IPS-NIHi7 (cell line): ENCODE data around the gene PRDM13.
"Not testable (repeated sequence)": the region's sequence is repeated elsewhere in the genome, so short reads cannot be mapped to it uniquely, and the experiment has no call there.

ENCODE experiments used
- DNase-seq: peaks from one replicate; pipeline ENCODE4 v3.0.0; 2012; ENCODE audit warnings: mixed read lengths; ENCODE audit errors: extremely low spot score

The PRDM13 gene

DNA sequence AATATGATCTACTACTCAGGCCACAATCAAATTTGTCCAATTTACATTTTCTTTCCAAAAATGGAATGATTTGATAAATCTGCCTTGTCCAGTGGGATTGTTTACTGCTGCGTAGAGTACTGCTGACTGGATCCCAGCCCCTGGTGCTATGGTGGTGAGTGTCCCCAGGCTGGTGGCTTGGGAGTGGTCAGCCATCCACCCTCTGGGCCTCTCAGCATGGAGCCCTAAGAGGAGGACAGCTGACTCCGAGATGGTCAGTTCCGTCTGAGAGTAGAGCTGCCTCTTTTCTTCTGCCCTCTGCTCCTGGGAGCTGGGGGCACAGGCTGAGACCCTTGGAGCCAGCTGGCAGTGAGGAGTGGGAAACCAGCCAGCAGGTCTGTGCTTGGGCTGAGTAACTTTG is 22.7 kb downstream of the PRDM13 start:
- DNase-seq = no peak

DNA sequence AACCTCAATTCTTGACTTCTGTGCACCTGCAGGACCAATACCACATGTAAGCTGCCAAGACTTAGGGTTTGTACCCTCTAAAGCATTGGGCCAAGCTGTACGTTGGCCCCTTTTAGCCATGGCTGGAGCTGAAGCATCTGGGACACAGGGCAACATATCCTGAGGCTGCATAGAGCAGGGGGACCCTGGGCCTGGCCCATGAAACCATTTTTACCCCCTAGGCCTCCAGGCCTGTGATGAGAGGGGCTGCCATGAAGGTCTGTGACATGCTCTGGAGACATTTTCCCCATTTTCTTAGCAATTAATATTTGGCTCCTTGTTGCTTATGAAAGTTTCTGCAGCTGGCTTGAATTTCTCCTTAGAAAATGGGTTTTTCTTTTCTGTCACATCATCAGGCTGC is 31.0 kb downstream of the PRDM13 start:
- no peak for DNase-seq

DNA sequence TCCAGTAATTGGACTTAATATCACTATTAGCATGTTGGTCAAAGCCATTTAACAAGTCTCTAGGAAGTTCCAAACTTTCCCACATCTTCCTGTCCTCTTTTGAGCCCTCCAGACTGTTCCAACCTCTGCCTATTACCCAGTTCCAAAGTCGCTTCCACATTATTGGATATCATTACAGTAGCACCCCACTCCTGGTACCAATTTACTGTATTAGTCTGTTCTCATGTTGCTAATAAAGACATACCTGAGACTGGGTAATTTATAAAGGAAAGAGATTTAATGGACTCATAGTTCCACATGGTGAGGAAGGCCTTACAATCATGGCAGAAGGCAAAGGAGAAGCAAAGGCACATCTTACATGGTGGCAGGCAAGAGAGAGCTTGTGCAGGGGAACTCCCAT is 31.7 kb downstream of the PRDM13 start:
- not testable (repeated sequence) for DNase-seq

DNA sequence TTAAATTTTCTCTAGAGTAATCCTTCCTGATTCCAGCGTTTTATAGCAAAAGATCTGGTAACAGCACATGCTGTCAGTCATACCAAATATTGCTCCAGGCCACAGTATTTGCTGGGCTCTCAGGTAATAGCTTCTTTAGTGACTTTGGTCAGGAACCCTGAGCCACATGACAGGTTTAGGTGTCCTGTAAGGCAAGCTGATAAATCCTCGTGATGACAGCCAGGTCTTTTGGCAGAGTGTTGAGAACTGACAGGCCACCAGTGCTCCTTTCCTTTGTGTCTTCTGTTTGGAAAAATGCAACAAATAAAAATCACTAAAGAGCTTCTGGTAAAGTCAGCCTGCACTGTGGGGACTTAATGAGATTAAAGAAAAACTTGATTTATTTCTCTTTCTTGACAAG is 34.6 kb downstream of the PRDM13 start:
- no peak for DNase-seq

DNA sequence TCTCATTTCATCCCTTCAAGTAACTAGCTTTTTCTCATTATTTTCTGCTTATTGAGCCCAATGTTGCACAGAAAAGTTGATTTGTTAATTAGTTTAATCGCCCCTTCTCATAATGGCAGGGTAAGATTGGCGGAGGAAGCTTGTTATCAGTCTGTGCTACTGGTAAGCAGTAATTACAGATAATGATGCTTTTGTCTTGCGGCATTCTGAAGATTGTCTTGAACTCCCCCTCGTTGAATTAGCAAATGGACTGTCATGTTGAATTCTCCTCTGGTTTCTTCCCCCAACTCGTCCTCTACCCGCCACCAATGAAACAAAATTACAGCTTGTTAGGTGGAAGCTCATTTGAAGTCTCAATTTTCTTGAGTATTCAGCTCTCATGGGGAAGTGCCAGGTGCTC is 39.4 kb downstream of the PRDM13 start:
- no peak for DNase-seq

DNA sequence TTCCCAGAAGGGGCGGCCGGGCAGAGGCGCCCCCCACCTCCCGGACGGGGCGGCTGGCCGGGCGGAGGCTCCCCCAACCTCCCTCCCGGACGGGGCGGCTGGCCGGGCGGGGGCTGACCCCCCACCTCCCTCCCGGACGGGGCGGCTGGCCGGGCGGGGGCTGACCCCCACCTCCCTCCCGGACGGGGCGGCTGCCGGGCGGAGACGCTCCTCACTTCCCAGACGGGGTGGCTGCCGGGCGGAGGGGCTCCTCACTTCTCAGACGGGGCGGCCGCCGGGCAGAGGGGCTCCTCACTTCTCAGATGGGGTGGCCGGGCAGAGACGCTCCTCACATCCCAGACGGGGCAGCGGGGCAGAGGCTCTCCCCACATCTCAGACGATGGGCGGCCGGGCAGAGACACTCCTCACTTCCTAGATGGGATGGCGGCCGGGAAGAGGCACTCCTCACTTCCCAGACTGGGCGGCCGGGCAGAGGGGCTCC is 43.5 kb downstream of the PRDM13 start:
- not testable (repeated sequence) for DNase-seq

DNA sequence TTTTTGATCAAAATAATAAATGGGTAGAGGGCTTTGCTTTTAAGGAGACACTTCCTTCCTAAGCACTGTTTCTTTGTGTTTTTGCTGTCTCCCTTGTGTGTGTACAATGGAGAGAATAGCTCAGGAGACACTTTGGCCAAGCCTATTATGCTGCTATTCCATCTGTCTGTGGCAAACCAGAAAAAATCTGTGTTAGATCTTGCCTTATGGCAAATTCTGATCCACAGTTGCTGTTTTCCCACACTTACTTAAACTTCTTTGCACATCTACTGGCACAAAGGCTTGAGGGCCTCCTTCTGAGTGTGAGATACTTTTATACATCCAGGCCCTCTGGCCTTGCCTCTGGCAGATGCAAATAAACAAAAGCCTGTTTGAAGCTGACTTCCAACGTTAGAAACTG is 53.6 kb downstream of the PRDM13 start:
- DNase-seq = no peak

DNA sequence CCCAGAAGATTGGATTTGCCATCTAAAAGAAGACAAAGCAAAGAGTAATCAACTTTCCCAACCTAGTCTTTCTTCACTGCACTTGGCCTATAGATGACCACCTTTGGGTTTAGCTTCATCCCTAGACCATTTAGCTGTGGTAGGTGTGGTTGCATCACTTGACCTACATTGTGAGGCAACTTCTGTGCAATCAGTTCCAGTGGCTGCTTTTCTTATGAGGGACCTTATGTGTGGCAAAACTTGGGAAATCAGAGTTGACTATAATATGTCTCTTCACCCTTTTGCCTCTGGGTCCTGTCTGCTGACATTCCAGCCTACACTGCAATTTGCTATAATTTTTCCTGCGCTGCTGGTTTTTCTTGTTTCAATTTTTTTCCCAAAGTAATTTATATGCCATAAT is 55.2 kb downstream of the PRDM13 start:
- no peak for DNase-seq

DNA sequence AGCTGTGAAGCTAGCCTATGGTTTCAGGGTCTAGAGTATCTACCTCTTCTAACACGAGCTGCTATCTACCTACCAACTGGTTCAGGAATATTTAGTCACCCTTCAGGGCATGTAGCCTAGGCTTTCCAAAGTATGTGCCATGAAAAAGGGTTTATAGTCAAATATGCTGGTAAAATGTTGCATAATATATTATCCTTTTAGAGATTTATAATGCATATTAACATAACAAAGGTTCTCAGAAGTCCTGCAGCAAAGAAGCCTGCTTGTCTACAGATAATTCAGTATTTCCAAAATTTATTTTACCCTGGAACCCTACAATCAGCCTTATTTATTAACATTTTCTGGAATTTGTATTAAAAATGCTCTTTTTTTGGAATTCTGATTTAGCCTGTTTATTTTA is 56.0 kb downstream of the PRDM13 start:
- no peak for DNase-seq
